IMR-90 (cell line): ENCODE results near the gene DDX20. TPM values are rescaled to one million over a fixed set of nuclear protein-coding genes. Genes with fewer than 3 reads are reported as not detected.

Source experiments
- ATAC-seq: fragments of 200-7000 bp; cut with Tn5 transposase; 2 replicates; pipeline ENCODE4 v1.9.1; 2020; ENCODE audit warnings: low read depth, mild to moderate bottlenecking, moderate library complexity
- BruUV-seq: library from RNA; stranded (reverse); fragments of 400-500 nt; replicated peaks from 2 replicates; lab custom pipeline; 2021; lab: Mats Ljungman, UMichigan
- CTCF ChIA-PET: fragments of 300-600 bp; formaldehyde crosslinking; extraction: SDS; loops from one replicate; lab custom pipeline; 2021; ENCODE audit warnings: antibody characterized with exemption; lab: Yijun Ruan, JAX
- POLR2A ChIA-PET: fragments of 300-600 bp; sonication (Branson Sonifier 250); formaldehyde crosslinking; loops from one replicate; lab custom pipeline; 2022; ENCODE audit warnings: antibody characterized with exemption; ENCODE audit not compliant: unreplicated experiment; lab: Charles Lee
- DNase-seq: peaks from one replicate; pipeline ENCODE4 v3.0.0; 2013
- H2AFZ ChIP-seq: replicated peaks from 2 replicates; pipeline ENCODE3; 2013; ENCODE audit warnings: low read length, mild to moderate bottlenecking; ENCODE audit not compliant: poor library complexity
- H2AK5ac ChIP-seq: 2 replicates; pipeline ENCODE4 v1.6.1; 2013; ENCODE audit warnings: low read depth, low read length, inconsistent platforms
- H2AK9ac ChIP-seq: replicated peaks from 2 replicates; pipeline ENCODE3; 2013; ENCODE audit warnings: mild to moderate bottlenecking, low read depth, low read length, moderate library complexity; ENCODE audit not compliant: poor library complexity
- H2BK120ac ChIP-seq: 2 replicates; pipeline ENCODE4 v1.6.1; 2013; ENCODE audit warnings: low read depth, low read length, inconsistent platforms
- H2BK15ac ChIP-seq: 3 replicates; pipeline ENCODE4 v1.6.1; 2013; ENCODE audit warnings: low read depth, low read length, inconsistent platforms
- H2BK20ac ChIP-seq: 2 replicates; pipeline ENCODE4 v1.6.1; 2013; ENCODE audit warnings: low read depth, mild to moderate bottlenecking, inconsistent platforms, low read length, moderate library complexity
- H2BK5ac ChIP-seq: 2 replicates; pipeline ENCODE4 v1.6.1; 2013; ENCODE audit warnings: mild to moderate bottlenecking, low read depth, low read length, inconsistent platforms; ENCODE audit not compliant: poor library complexity, severe bottlenecking
- H3K14ac ChIP-seq: replicated peaks from 2 replicates; pipeline ENCODE4 v1.6.1; 2013; ENCODE audit warnings: low read depth, low read length, inconsistent platforms
- H3K18ac ChIP-seq: 2 replicates; pipeline ENCODE4 v1.6.1; 2013; ENCODE audit warnings: low read depth, low read length, control low read depth
- H3K23ac ChIP-seq: 2 replicates; pipeline ENCODE4 v1.6.1; 2013; ENCODE audit warnings: low read depth, low read length, inconsistent platforms
- H3K27ac ChIP-seq: 2 replicates; pipeline ENCODE4 v1.5.1; 2013; ENCODE audit warnings: mild to moderate bottlenecking, control low read depth, low read length; ENCODE audit not compliant: insufficient read depth
- H3K27me3 ChIP-seq: 2 replicates; pipeline ENCODE4 v1.6.1; 2013; ENCODE audit warnings: low read length; ENCODE audit not compliant: control insufficient read depth, insufficient read depth
- H3K36me3 ChIP-seq: 2 replicates; pipeline ENCODE4 v1.6.1; 2013; ENCODE audit warnings: low read length, mixed read lengths; ENCODE audit not compliant: control insufficient read depth, insufficient read depth
- H3K4ac ChIP-seq: 2 replicates; pipeline ENCODE4 v1.6.1; 2013; ENCODE audit warnings: low read depth, low read length, inconsistent platforms
- H3K4me1 ChIP-seq: 2 replicates; pipeline ENCODE4 v1.6.1; 2013; ENCODE audit warnings: low read length, mixed read lengths; ENCODE audit not compliant: control insufficient read depth, insufficient read depth
- H3K4me2 ChIP-seq: 2 replicates; pipeline ENCODE4 v1.6.1; 2013; ENCODE audit warnings: low read depth, mild to moderate bottlenecking, control low read depth, low read length, moderate library complexity
- H3K4me3 ChIP-seq: 2 replicates; pipeline ENCODE4 v1.5.1; 2013; ENCODE audit warnings: low read depth, mild to moderate bottlenecking, control low read depth, low read length, moderate library complexity; ENCODE audit not compliant: insufficient read depth
- H3K56ac ChIP-seq: 2 replicates; pipeline ENCODE4 v1.6.1; 2013; ENCODE audit warnings: low read length, inconsistent platforms; ENCODE audit not compliant: insufficient read depth; ENCODE audit errors: extremely low read depth
- H3K79me1 ChIP-seq, 2 experiments: 2 replicates each; pipeline ENCODE4 v1.6.1; 2013; ENCODE audit warnings: low read length in 2 of 2, inconsistent platforms in 1 of 2, low read depth in 1 of 2
- H3K9ac ChIP-seq: 2 replicates; pipeline ENCODE4 v1.6.1; 2013; ENCODE audit warnings: low read depth, low read length, control low read depth
- H3K9me1 ChIP-seq: 2 replicates; pipeline ENCODE4 v1.6.1; 2013; ENCODE audit warnings: low read length, inconsistent platforms; ENCODE audit not compliant: insufficient read depth
- H3K9me3 ChIP-seq: 2 replicates; pipeline ENCODE4 v1.6.1; 2013; ENCODE audit warnings: low read length; ENCODE audit not compliant: control insufficient read depth, insufficient read depth
- H4K20me1 ChIP-seq: 2 replicates; pipeline ENCODE4 v1.6.1; 2013; ENCODE audit warnings: low read length, inconsistent platforms; ENCODE audit not compliant: insufficient read depth
- H4K5ac ChIP-seq: 2 replicates; pipeline ENCODE4 v1.6.1; 2013; ENCODE audit warnings: mild to moderate bottlenecking, low read depth, low read length, control low read depth
- H4K8ac ChIP-seq, 2 experiments: 2 replicates each; pipeline ENCODE4 v1.6.1; 2013; ENCODE audit warnings: low read depth in 2 of 2, low read length in 2 of 2, control low read depth in 1 of 2, inconsistent platforms in 1 of 2
- H4K91ac ChIP-seq: 2 replicates; pipeline ENCODE4 v1.6.1; 2013; ENCODE audit warnings: low read depth, low read length, inconsistent platforms; ENCODE audit not compliant: insufficient read depth
- BHLHE40 ChIP-seq: fragments of 150-350 bp; IDR thresholded peaks from 2 replicates; pipeline ENCODE4 v1.6.1; 2016; ENCODE audit warnings: mild to moderate bottlenecking, low read depth, low read length
- CHD1 ChIP-seq: IDR thresholded peaks from 2 replicates; pipeline ENCODE4 v1.6.1; 2012; ENCODE audit warnings: low read depth, low read length, improper control_type of control experiment
- ELK1 ChIP-seq: fragments of 150-350 bp; IDR thresholded peaks from 2 replicates; pipeline ENCODE4 v1.6.1; 2016; ENCODE audit warnings: low read depth, mild to moderate bottlenecking, low read length, moderate library complexity, borderline replicate concordance
- FOS ChIP-seq: fragments of 150-350 bp; IDR thresholded peaks from 2 replicates; pipeline ENCODE4 v1.6.1; 2016; ENCODE audit warnings: low read depth, low read length
- MAZ ChIP-seq: IDR thresholded peaks from 2 replicates; pipeline ENCODE4 v1.6.1; 2012; ENCODE audit warnings: low read depth, mild to moderate bottlenecking, low read length, improper control_type of control experiment, moderate library complexity, borderline replicate concordance
- MXI1 ChIP-seq: IDR thresholded peaks from 2 replicates; pipeline ENCODE4 v1.6.1; 2012; ENCODE audit warnings: low read depth, mild to moderate bottlenecking, low read length, moderate library complexity, borderline replicate concordance
- NFE2L2 ChIP-seq: fragments of 150-350 bp; IDR thresholded peaks from 2 replicates; pipeline ENCODE4 v1.6.1; 2016; ENCODE audit warnings: low read depth, mild to moderate bottlenecking, low read length
- RAD21 ChIP-seq: IDR thresholded peaks from 2 replicates; pipeline ENCODE4 v1.6.1; 2012; ENCODE audit warnings: low read length, improper control_type of control experiment
- RFX5 ChIP-seq: IDR thresholded peaks from 2 replicates; pipeline ENCODE4 v1.8.0; 2012; ENCODE audit warnings: low read depth, mild to moderate bottlenecking, low read length, moderate library complexity
- SMC3 ChIP-seq: fragments of 150-350 bp; IDR thresholded peaks from 2 replicates; pipeline ENCODE4 v1.6.1; 2016; ENCODE audit warnings: low read depth, mild to moderate bottlenecking, antibody characterized with exemption, low read length, moderate library complexity
- WGBS, 2 experiments: methylation state at CpG; one replicate each; pipeline versions ENCODE4 v1.1.5 to v1.1.7; 2013; ENCODE audit warnings: missing lambda C conversion rate in 2 of 2; ENCODE audit not compliant: insufficient read length in 1 of 2; ENCODE audit errors: extremely low coverage in 2 of 2; 5-methylcytosine and 5-hydroxymethylcytosine counted together
- dilution Hi-C: fragments of 300-500 bp; cut with HindIII; formaldehyde crosslinking; loops from one replicate; pipeline ENCODE4 v1.14.3; 2018; ENCODE audit warnings: low sequenced_read_pairs; ENCODE audit not compliant: unreplicated experiment
- in situ Hi-C: fragments of 300-500 bp; cut with MboI; formaldehyde crosslinking; loops from 3 replicates; pipeline ENCODE4 v1.14.3; 2019; ENCODE audit warnings: low sequenced_read_pairs, inconsistent platforms, mixed read lengths
- intact Hi-C: fragments of 100-400 bp; cut with micrococcal nuclease; formaldehyde crosslinking; loops from 2 replicates; pipeline ENCODE4 v1.10.0; 2022
- polyA plus RNA-seq, 3 experiments: library from polyadenylated mRNA; depleted of rRNA; stranded (reverse); fragments of >200 nt; gene quantifications; 2 replicates each; pipeline ENCODE4 v1.2.3, GENCODE V29; 2012; ENCODE audit warnings: low replicate concordance in 1 of 3
- total RNA-seq: library from RNA; depleted of rRNA; stranded (reverse); fragments of >200 nt; gene quantifications from 2 replicates; pipeline ENCODE4 v1.2.3, GENCODE V29; 2012
- TF ChIP-seq, protein P1 (sequence below): fragments of 150-350 bp; IDR thresholded peaks from 2 replicates; pipeline ENCODE4 v1.6.1; 2017; ENCODE audit warnings: mild to moderate bottlenecking, antibody characterized with exemption, low read length, low read depth

The DDX20 gene
- total and polyA plus RNA-seq, 2 of the 4 experiments (the other 2 are of a cell fraction): 5.7 to 10.9 TPM

GRCh38 chr1:111738133-111738435, 17.6 kb upstream of the DDX20 start:
- peak overlapping the region in 1 of 2 experiments; percentile 17; a peak in 1 of 4 replicates for H4K8ac ChIP-seq
- TF ChIP-seq SMC3 (no peak), NFE2L2 (no peak), RAD21 (no peak), ELK1 (no peak), FOS (no peak), RFX5 (no peak), CHD1 (no peak), MXI1 (no peak), MAZ (no peak), BHLHE40 (no peak)
- TF ChIP-seq, protein P1, sequence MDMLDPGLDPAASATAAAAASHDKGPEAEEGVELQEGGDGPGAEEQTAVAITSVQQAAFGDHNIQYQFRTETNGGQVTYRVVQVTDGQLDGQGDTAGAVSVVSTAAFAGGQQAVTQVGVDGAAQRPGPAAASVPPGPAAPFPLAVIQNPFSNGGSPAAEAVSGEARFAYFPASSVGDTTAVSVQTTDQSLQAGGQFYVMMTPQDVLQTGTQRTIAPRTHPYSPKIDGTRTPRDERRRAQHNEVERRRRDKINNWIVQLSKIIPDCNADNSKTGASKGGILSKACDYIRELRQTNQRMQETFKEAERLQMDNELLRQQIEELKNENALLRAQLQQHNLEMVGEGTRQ: no peak
- no peak overlapping the region for H3K27ac ChIP-seq
- H3K14ac ChIP-seq: 0 out of 2 replicates have a peak overlapping the region, but pooled peaks have one; percentile 1
- 0 out of 2 replicates have a peak overlapping the region, but pooled peaks have one; percentile 9 for H2BK20ac ChIP-seq
- DNase-seq (no peak), ATAC-seq (no peak)
- peak overlapping the region; percentile 37 for H2BK5ac ChIP-seq
- intact Hi-C loops: no loop called here
- H3K27me3 ChIP-seq: no peaks in the 10 kb centered on the region
- H3K4ac ChIP-seq: peak overlapping the region; percentile 90; the same call in 1 of the 2 replicates
- H3K23ac ChIP-seq: peak overlapping the region; percentile 67; the same call in 1 of the 2 replicates
- peak overlapping the region; percentile 60 for H3K4me2 ChIP-seq
- H3K18ac ChIP-seq: no peak overlapping the region
- H4K91ac ChIP-seq: peak overlapping the region; percentile 44
- peak overlapping the region; percentile 17 for H3K9ac ChIP-seq
- no peak overlapping the region for H3K56ac ChIP-seq
- no TSS peak for BruUV-seq
- H3K79me1 ChIP-seq: peaks cover 18 to 59% of the 10 kb centered on the region in 2 experiments; a peak in 2 of 4 replicates
- dilution Hi-C loops: no loop called here
- peak overlapping the region; percentile 89 for H2AK9ac ChIP-seq
- peak overlapping the region; percentile 92 for H2AFZ ChIP-seq
- peaks cover 4% of the 10 kb centered on the region; the same call in 1 of the 2 replicates for H4K20me1 ChIP-seq
- peak overlapping the region; percentile 60; the same call in 1 of the 2 replicates for H2AK5ac ChIP-seq
- in situ Hi-C loops: no loop called here
- peaks cover 42% of the 10 kb centered on the region for H3K9me1 ChIP-seq
- ChIA-PET CTCF (interaction anchor here (0.9 to 1.3 kb wide), 2 partner anchors 23 to 126 kb away, joined by 3 read pairs; no protein-coding TSS in a partner anchor), POLR2A (no interaction called here)
- H3K9me3 ChIP-seq: no peaks in the 10 kb centered on the region
- WGBS, 2 experiments: no CpG with 5 or more reads among the region's 9 CpGs
- H4K5ac ChIP-seq: no peak overlapping the region
- H2BK15ac ChIP-seq: peak overlapping the region; percentile 12; the same call in 1 of the 3 replicates
- peaks cover 39% of the 10 kb centered on the region for H3K4me1 ChIP-seq
- H3K4me3 ChIP-seq: peak overlapping the region; percentile 65
- H2BK120ac ChIP-seq: 0 out of 2 replicates have a peak overlapping the region, but pooled peaks have one; percentile 37
- no peaks in the 10 kb centered on the region for H3K36me3 ChIP-seq
